AG09309 (cell line): ENCODE results near the gene TRMT10A.
A peak's percentile ranks its signal among the peaks of the same experiment; 100 is the strongest.

Experiments
- DNase-seq: peaks from one replicate; pipeline ENCODE4 v3.0.0-alpha.2; 2010; ENCODE audit warnings: low read depth
- H3K4me3 ChIP-seq: 2 replicates; pipeline ENCODE4 v1.5.1; 2011; ENCODE audit warnings: mild to moderate bottlenecking, low read depth, low read length, moderate library complexity; ENCODE audit not compliant: control insufficient read depth
- TF ChIP-seq, protein P1 (sequence below): IDR thresholded peaks from 2 replicates; pipeline ENCODE4 v1.5.1; 2011; ENCODE audit warnings: mild to moderate bottlenecking, low read depth, low read length, inconsistent platforms; ENCODE audit not compliant: insufficient read depth, control insufficient read depth; ENCODE audit errors: missing control alignments

TRMT10A gene, protein sequence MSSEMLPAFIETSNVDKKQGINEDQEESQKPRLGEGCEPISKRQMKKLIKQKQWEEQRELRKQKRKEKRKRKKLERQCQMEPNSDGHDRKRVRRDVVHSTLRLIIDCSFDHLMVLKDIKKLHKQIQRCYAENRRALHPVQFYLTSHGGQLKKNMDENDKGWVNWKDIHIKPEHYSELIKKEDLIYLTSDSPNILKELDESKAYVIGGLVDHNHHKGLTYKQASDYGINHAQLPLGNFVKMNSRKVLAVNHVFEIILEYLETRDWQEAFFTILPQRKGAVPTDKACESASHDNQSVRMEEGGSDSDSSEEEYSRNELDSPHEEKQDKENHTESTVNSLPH

DNA sequence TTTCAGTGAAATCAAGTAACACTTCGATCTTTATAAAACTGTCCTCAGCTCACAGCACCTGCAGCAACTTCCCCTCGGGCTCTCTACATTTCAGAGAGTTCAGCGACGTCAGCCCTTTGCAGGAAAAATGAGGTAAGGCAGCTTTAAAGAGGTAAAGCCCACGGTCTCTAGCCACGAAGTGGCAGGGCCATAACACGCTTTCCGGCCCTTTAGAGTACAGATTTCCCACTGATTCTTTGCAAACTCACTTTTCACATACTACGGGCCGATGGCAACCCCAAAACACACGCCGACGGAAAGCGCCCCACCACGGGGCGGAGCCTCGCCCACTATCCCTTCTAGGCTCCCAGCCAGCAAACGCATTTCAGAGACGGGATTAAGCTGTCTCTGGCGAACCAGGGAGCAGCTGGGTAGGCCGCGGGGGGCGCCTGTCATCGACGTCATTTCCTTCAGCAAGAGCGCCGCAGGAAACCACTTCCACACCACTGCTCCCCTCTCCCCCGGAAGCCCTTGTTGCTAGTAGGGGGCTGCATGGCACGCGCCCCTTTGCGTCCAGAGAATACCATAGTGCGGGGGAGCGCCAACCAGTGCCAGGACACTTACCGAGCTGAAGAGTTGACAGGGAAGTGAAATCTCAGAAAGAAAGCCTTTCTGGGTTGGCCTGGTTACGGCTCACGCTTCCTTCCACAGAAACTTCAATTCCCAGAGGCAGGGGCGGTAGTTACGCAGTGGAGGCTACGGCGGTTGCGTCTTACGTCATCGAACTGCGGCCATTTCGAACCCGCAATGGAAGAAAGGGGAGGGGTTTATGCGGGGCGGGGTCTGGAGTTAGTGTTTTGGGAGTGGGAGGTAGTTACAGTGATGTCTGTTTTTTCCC lies at the start of gene TRMT10A:
Gene TRMT10A, minus strand, starts transcription at position 730 of the 877 bp plus-strand sequence. CDS start 4,701 bp downstream, outside the sequence.
- DNase-seq = peak; percentile 89
- TF ChIP-seq, protein P1, sequence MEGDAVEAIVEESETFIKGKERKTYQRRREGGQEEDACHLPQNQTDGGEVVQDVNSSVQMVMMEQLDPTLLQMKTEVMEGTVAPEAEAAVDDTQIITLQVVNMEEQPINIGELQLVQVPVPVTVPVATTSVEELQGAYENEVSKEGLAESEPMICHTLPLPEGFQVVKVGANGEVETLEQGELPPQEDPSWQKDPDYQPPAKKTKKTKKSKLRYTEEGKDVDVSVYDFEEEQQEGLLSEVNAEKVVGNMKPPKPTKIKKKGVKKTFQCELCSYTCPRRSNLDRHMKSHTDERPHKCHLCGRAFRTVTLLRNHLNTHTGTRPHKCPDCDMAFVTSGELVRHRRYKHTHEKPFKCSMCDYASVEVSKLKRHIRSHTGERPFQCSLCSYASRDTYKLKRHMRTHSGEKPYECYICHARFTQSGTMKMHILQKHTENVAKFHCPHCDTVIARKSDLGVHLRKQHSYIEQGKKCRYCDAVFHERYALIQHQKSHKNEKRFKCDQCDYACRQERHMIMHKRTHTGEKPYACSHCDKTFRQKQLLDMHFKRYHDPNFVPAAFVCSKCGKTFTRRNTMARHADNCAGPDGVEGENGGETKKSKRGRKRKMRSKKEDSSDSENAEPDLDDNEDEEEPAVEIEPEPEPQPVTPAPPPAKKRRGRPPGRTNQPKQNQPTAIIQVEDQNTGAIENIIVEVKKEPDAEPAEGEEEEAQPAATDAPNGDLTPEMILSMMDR = no peak
- peak within 1 kb of the TSS; percentile 90 for H3K4me3 ChIP-seq

DNA sequence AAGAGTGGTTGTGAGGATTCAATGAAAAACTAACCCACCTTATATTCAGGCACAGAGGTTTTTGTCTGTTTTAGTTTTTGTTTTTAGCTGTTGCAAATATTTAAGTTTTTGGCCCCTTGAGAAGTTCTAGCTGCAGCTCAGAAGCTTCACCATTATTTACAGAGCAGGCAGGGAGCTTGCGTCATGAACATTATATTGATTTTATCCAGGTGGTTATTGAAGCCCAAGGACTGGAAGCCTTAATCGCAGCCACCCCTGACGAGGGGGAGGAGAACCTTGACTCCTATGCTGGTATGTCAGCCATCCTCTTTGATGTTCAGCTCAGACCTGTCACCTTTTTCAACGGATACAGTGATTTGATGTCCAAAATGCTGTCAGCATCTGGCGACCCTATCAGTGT lies 48.9 kb upstream of the TRMT10A start:
- TF ChIP-seq, protein P1 = no peak
- no peak overlapping the region for H3K4me3 ChIP-seq
- DNase-seq = no peak

DNA sequence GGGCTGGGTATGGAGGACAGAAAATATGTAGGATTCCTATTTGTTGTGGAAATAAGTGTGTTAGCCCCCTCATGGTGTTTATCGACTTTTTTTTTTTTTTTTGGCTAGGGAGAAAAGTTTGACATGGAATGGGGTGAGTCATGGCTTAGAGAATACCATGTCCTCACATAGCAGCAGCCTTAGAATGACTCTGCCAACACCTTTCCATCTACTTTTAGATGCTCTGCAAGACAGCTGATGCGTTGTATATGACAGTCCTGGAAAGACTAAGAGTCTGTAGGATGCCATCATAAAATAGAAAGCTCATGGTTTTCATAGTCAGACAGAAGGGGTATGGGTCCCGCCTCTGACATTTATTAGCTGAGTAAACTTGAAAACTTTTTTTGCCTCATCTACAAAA lies 48.4 kb upstream of the TRMT10A start:
- no peak for DNase-seq
- no peak overlapping the region for H3K4me3 ChIP-seq
- TF ChIP-seq, protein P1 = no peak

DNA sequence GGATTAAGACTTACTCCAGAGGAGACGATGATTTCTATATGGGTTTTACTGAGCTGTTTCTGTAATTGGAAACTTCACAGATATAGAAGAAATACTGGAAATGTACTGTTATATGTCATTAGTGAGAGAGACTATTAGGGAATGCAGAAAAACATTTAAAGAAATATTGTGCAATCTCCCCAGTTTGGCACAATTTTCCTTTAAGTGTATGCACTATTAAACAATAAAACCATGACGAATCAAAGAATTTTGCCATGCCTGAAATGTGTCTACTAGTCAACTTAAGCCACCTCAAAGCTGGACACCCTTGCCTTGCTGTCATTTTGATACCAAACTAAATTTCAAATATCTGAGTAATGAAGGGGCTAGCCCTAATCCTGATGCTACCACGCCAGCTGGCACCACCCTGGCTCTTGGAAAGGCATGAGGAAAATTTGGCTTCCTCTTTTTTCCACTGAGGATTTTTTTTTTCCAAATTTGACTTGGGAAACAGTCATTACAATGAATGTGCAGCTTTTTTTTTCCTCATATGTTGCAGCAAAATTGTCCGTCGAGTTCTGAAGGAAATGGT lies 46.9 kb upstream of the TRMT10A start:
- no peak overlapping the region for H3K4me3 ChIP-seq
- TF ChIP-seq, protein P1 = no peak
- no peak for DNase-seq

DNA sequence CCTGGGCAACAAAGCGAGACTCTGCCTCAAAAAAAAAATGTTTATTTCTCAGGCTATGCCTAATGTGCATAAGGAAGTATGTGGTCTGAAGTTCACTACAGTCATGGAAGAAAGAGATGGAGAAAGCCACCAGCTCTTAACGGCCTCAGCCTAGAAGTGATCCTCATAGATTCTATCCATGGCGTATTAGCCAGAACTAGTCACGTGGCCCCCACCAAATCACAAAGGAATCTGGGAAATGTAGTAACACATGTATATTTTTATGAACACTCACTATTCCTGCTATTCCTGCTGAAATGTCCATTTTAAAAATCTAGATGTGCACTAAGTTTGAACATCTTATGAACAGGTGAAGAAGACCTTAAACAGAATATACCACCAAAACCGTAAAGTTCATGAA lies 44.6 kb upstream of the TRMT10A start:
- DNase-seq = no peak
- TF ChIP-seq, protein P1 = no peak
- H3K4me3 ChIP-seq = no peak overlapping the region

DNA sequence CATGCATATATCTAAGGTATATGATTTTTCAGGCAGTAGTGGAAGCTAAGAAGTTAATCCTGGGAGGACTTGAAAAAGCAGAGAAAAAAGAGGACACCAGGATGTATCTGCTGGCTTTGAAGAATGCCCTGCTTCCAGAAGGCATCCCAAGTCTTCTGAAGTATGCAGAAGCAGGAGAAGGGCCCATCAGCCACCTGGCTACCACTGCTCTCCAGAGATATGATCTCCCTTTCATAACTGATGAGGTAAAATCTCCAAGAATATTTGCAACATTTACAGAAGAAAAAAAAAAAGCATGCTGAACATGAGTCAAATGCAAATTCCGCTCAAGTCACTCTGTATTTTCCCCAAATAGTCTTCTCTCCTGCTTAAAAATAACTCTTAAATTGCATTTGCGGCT lies 42.9 kb upstream of the TRMT10A start:
- DNase-seq = no peak
- no peak overlapping the region for H3K4me3 ChIP-seq
- TF ChIP-seq, protein P1 = no peak
